ENCODE results near the gene CFAP54. TPM values are rescaled to one million over a fixed set of nuclear protein-coding genes. Genes with fewer than 3 reads are reported as not detected.

Gene CFAP54
- total RNA-seq, 1 donor from 2014 or later: 0.34 TPM

DNA sequence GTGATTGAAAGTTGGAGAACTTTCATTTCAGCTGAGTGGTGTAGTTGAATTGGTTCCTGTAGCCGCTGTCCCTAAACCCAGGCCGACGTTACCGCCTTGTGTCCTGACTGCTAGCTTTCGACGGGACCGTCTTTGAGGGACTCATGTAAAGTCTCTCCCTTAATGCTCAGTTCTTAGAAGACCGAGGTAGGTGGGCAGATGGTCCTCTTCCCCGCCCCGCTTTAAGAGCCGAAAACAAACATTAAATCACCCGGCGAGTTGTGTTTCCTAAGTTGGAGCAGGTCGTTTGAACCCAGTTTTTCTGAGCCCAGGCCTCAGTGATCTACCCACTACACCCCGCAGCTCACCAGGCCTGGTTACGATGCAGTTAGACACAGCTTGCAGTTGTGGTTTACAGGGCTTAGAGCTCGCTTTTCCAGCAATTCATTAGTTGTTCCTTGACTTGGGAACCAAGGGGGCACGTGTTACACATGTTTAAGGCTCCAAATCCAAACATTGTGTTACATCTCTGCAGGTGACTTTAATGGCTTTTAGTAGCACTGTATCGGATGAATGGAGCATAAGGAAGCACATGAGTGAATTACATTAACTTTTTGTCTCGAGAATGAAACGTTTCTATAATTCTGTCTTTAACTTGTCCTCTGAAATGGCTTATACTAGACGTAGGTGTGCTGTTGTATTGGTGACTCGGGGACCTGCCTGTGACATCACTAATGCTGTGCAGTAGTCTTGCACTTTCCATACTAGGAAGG is 418.5 kb downstream of the CFAP54 start:
- Mint-ChIP-seq H3K27me3 (ENCODE audit: insufficient read depth) (peaks cover 3% of the 10 kb centered on the region), H3K4me1 (ENCODE audit: low read depth) (peaks cover 51% of the 10 kb centered on the region)

DNA sequence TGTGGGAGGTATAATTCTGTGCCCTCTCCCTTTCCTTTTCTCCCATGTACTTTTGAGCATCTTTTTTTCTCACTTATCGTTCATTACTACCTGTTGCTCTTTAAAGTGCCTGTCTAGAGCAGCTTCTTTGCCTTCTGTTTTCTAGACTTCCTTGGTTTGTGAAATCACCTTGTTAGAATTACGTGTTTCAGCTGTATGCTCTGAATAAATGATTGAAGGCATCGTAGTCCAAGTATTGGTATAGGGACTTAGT is 419.0 kb downstream of the CFAP54 start:
- Mint-ChIP-seq H3K27me3 (ENCODE audit: insufficient read depth) (peaks cover 3% of the 10 kb centered on the region), H3K36me3 (ENCODE audit: low read depth) (peaks cover 28% of the 10 kb centered on the region), H3K9me3 (no peaks in the 10 kb centered on the region), H3K4me1 (ENCODE audit: low read depth) (peaks cover 51% of the 10 kb centered on the region), H3K27ac (peak overlapping the region; percentile 94), H3K4me3 (peak overlapping the region; percentile 88)
- no peak for DNase-seq (ENCODE audit: low spot score)
- intact Hi-C loops (cut with micrococcal nuclease): loop anchor here (5.0 to 10.0 kb wide), 13 partner anchors 39 to 1739 kb away; partner anchors contain the start of genes APAF1, CFAP54, ELK3 and FGD6

More for the DNA sequence above, 418.5 kb downstream of the CFAP54 start:
- intact Hi-C loops (cut with micrococcal nuclease): loop anchor here (1.0 to 10.0 kb wide), 20 partner anchors 9 to 1739 kb away; partner anchors contain the start of genes AMDHD1, APAF1, CCDC38 and CDK17
- Mint-ChIP-seq H3K4me3 (peak overlapping the region; percentile 88), H3K27ac (peak overlapping the region; percentile 94), H3K36me3 (ENCODE audit: low read depth) (peaks cover 25% of the 10 kb centered on the region), H3K9me3 (no peaks in the 10 kb centered on the region)
- peak; percentile 9 for DNase-seq (ENCODE audit: low spot score)

DNA sequence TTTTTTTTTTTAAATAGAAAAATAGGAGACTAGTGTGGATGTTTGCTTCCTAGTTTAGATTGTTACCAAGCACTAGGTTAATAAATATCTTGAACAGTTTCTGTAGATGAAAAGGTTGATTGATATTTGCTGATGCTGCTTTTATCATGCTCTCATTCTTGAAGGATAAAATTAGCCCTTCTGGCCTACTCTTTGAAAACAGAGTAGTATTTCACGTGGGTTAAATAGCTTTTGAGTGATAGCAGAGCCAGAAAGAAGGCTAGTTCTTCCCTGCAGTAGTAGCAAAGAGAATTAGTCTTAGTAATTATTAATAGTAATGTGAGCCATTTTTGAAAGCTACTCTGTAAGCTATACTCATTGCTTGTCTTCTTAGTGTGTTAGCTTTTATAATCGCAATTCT is 422.9 kb downstream of the CFAP54 start:
- intact Hi-C loops (cut with micrococcal nuclease): no loop called here
- peaks cover 7% of the 10 kb centered on the region for H3K9me3 Mint-ChIP-seq
- H3K27me3 Mint-ChIP-seq (ENCODE audit: insufficient read depth): no peaks in the 10 kb centered on the region
- no peak for DNase-seq (ENCODE audit: low spot score)
- no peak overlapping the region for H3K4me3 Mint-ChIP-seq
- H3K4me1 Mint-ChIP-seq (ENCODE audit: low read depth): peaks cover 58% of the 10 kb centered on the region
- H3K27ac Mint-ChIP-seq: no peak overlapping the region
- H3K36me3 Mint-ChIP-seq (ENCODE audit: low read depth): peaks cover 46% of the 10 kb centered on the region

DNA sequence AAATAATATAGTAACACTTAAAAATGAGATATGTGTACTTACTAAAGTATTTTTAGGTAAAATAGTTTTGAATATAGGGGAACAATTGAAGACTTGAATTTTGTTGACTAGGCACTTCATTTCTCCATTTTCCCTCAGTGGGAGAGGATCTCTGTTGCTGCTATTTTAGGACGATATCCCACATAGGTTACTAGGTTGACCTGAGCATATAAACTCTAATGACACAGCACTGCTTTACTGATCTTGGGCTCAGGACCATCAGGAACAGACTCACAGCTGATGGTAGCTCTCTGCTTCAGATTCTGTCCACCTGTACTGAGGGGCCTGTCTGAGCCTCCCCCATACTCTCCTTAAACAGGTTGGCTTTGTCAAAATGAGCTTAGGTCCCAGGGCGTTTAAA is 423.6 kb downstream of the CFAP54 start:
- Mint-ChIP-seq H3K36me3 (ENCODE audit: low read depth) (peaks cover 43% of the 10 kb centered on the region), H3K9me3 (peaks cover 7% of the 10 kb centered on the region), H3K4me1 (ENCODE audit: low read depth) (peaks cover 59% of the 10 kb centered on the region), H3K27me3 (ENCODE audit: insufficient read depth) (no peaks in the 10 kb centered on the region), H3K4me3 (no peak overlapping the region), H3K27ac (no peak overlapping the region)
- DNase-seq (ENCODE audit: low spot score): no peak
- intact Hi-C loops (cut with micrococcal nuclease): no loop called here

DNA sequence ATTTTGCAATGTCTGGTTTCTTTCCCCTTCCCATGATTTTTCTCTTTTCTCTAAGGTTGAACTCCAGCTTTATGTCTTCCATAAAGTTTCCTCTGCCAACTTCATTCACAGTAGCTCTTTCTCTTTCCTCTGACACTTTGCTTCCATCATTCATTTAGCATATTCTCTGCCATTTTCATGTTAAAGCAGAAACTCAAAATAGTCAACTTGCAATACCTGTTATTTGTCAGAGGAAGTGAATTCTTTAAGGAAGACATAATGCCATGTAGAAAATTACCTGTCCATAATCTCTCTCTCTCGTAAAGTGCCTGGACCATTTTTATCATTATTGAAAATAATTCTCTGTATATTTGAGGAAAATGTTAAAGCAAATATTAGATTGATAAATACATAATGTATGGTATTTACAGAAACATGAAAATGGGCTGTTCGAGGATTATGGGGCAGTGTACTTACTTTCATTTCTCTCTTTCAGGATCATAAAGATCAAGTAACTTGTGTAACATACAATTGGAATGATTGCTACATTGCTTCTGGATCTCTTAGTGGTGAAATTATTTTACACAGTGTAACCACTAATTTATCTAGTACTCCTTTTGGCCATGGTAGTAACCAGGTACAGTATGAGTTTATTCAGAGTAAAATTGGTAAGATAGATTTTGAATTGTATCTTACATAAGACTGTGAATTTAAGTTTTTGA is 430.3 kb downstream of the CFAP54 start:
- no peak for DNase-seq (ENCODE audit: low spot score)
- peak overlapping the region; percentile 65 for H3K27ac Mint-ChIP-seq
- H3K9me3 Mint-ChIP-seq: peaks cover 7% of the 10 kb centered on the region
- intact Hi-C loops (cut with micrococcal nuclease): no loop called here
- H3K4me1 Mint-ChIP-seq (ENCODE audit: low read depth): peaks cover 37% of the 10 kb centered on the region
- peaks cover 41% of the 10 kb centered on the region for H3K36me3 Mint-ChIP-seq (ENCODE audit: low read depth)
- no peaks in the 10 kb centered on the region for H3K27me3 Mint-ChIP-seq (ENCODE audit: insufficient read depth)
- H3K4me3 Mint-ChIP-seq: no peak overlapping the region

Other genes starting within 250 kb of the CFAP54 start
- gene CDK17, start 89.1 kb upstream of the CFAP54 start, total RNA-seq: 32.4 and 37.1 TPM in 2 replicates

Measured in activated T-helper 1 cell treated with anti-CD3 and anti-CD28 coated beads, Interleukin-12 subunit alpha, Interleukin-12 subunit beta, Interleukin-2, Interleukin-4 antibody, amounts not matched to agents 30 ng/mL and 10 ng/mL and 1 ng/mL, durations not matched to agents 14 hours and 24 hours and 36 hours (primary cell).